GM19043 (cell line): ENCODE measurements around the gene USP8.

Source experiments
- ATAC-seq: cut with Tn5 transposase; IDR thresholded peaks from one replicate; pipeline ENCODE4 v1.9.1; 2021; ENCODE audit warnings: low read depth; ENCODE audit not compliant: unreplicated experiment

Gene USP8

DNA sequence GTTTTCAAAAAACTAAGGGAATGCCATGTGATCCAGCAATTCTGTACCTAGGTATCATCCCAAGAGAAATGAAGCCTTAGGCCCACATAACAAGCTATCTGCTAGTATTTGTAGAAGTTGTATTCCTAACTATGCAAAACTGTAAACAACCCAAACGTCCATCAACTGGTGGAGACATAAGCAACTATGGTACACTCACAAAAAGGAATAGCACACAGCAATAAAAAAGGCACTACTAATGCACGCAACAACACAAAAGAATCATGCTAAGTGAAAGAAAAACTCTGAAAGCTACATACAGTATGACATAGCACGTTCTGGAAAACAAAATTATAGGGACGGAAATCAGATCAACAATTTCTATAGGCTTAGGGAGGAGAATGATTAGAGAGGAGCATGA is 107.0 kb downstream of the USP8 start:
- ATAC-seq = no peak

DNA sequence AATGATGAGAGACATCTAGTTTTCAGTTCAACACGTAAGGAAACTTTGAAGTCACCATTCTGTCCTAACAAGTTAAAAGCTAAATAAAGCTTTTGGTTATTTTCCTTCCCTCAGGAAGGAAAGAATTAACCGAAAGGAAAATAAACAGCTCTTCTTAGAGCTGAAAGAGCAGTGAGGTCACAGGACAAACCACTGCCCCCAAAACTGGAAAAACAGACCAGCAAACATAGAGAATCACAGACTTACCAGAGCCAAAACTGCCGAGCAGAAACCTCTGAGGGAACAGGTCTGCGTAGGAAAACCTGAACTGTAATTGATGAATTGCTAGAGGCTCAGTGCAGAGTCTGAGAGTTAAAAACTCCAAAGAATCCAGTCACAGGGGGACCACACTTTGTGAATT is 107.6 kb downstream of the USP8 start:
- no peak for ATAC-seq

DNA sequence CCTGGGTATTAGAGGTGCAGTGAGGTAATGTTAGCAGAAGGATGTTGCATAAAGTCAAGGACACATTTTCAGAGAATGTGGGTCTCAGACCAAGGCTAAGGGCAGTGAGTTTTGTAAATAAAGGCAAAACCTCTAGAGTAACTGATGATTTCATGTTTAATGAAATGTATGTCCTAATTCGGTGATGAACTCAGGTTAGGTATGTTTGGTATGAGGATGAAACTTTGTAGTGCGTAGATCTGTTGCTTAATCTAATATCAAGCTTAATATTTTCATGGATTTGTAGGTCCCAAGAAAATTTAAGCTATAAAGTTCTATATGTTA is 118.6 kb downstream of the USP8 start:
- ATAC-seq = no peak

DNA sequence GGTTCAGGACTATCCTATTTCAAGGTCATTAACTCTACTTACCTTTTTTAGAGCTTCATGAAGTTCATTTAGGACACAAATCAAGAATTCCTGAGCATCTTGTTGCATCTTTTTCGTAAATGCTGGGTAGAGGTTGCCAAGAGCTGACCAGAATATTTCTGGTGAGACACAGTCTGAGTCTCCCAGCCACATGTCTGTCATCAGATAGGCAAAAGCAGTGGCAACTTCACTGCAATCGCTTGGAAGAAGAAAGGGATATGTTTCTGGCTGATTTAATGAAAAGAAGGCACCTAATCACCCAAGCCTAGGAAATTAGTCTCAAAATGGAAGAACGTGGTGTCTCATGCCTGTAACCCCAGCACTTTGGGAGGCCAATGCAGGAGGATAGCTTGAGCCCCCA is 119.4 kb downstream of the USP8 start:
- no peak for ATAC-seq

DNA sequence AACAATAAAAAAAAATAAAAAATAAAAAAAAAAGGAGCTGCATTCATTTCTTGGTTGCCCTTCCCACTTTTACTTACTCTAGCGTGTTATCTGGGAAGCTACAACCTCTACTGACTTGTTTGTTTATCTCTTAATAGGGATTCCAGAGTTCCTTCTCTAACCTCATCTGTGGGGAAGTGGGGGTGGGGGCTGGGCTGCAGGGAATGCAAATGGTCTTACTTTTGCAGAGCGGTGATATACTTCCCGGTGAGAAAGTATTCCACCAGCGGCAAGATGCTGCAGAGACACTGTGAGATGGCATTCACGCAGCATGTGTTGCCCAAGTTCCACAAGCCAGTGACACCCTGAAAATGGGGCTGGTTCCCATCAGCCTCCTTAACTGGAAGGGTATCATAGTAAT is 120.2 kb downstream of the USP8 start:
- no peak for ATAC-seq

DNA sequence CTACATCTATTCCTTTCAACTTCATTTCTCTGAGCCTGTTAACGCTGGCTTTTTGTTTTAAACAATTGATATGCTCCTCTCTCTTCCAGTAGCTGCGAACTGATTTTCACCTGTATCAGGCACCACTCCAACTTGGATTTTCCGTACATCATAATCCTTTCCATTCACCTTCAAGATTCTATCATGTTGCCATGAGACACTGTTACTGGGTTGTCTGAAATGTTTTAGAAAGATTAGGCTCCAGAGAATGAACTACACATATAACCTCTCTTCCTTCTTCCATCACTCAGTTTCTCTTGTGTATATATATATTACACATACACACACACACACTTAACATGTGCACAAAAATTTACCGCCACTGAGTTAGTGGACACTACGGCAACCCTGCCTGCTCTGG is 122.4 kb downstream of the USP8 start, which contains the start of gene USP50:
TSS of gene USP50 (minus strand) at position 101 of the 400 bp plus-strand sequence. CDS start 141 bp downstream, outside the sequence.
- no peak for ATAC-seq

DNA sequence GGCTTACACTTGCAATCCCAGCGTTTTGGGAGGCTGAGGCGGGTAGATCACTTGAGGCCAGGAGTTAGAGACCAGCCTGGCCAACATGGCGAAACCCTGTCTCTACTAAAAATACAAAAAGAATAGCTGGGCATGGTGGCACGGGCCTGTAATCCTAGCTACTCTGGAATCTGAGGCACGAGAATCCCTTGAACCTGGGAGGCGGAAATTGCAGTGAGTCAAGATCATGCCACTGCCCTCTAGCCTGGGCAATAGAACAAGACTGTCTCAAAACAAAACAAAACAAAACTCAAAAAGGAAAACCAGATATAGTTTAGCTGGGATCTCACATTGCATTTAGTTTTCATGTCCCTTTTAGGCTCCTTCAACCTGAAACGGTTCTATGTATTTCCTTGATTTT is 125.1 kb downstream of the USP8 start:
- no peak for ATAC-seq

DNA sequence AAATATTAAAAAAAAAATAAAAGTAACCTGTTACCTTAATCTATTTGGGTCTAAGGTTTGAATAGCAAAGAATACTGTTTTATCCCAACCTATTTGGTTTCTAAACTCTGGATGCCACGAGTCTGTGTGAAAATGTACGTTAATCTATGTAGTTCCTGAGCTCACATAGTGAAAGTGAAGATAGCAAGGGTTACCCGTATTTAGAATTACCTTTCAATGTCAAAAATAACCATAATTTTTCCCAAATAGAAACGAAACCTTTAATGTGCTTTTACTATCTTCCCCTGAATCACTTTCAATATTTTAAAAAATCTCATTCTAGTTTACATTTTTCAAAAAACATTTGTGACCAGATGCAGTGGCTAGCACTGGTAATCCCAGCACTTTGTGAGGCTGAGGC is 128.0 kb downstream of the USP8 start:
- ATAC-seq = no peak

DNA sequence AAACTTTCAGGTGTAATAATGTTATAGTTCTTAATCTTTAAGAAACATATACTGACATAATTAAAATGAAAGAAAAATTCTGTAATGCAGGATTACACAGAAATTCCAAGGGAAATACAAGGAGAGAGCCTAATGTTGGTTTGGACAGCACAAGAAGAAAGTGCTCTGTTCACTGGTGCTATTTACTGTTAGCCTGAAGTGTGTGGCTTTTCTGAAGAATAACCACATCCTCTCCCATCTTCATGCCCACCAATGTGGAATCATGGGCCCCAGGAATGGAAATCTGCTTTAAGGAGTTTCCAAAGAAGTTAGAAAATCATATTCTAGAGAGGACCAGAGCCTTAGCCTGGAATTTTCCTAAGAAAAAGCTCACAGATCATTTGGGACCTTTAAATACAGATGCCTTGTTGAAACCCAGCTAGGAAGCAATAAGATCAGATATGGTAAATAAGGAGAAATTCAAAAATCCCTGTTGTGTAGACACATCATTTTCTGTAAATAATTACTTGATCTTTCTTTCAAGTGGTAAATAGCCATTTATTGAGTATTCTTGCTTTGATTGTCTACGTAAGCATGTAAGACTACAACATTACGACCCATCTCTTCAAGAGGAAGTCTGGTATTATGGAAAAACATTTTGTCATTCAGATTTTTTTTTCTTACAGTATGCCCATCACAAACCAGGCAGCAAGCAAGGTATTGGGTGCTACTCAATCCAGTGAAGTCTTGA is 132.6 kb downstream of the USP8 start:
- ATAC-seq = no peak

DNA sequence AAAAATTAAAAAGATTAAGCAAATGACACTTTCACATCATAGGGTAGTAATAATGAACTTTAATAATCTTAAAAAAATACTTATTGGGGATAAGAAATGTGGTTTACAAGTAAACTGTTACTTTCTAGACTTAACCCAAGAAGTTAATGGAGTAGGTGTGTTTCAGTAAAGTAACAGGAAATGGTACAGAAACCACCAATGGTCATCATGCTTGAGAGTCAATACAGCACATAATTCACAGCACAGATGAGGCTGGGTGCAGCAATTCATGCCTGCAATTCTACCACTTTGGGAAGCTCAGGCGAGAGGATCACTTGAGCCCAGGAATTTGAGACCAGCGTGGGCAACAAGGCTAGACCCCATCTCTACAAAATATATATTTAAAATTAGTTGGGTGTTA is 133.8 kb downstream of the USP8 start:
- ATAC-seq = no peak

DNA sequence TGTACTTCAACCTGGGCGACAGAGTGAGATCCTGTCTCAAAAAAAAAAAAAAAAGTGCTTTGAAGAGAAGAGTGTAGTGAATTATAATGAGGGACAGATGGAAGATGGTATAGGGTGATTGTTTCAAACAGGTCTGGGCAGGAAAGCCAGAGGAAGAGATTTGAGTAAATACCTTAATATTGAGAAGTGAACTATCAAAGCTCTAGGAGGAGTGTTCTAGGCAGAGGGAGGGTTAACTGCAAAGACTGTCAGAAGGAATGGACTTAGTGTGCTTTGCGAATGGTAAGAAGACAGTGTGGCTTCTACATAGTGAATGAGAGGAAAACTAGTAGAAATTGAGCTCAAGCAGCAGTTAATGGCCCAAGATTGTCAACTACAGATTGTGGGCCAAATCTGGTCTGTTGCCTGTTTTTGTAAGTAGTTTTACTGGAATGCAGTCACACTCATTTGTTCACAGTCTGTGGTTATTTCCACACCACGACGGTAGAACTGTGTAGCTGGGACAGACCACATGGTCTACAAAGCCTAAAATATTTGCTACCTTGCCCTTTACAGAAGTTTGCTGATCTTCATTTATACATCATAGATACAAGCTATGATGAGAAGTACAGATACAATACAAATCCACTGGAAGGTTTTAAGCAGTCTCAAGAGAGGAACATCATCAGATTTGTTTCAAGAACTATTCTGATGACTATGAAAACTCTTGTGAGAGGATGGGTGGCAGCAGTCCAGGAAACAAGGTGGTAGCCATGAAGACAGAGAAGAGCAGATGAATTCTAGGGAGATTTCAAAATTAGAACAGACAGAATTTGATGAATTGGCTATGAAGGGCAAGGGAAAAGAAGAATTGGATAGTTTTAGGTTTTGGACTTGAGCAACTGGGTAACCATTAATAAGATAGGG is 138.8 kb downstream of the USP8 start:
- ATAC-seq = no peak

DNA sequence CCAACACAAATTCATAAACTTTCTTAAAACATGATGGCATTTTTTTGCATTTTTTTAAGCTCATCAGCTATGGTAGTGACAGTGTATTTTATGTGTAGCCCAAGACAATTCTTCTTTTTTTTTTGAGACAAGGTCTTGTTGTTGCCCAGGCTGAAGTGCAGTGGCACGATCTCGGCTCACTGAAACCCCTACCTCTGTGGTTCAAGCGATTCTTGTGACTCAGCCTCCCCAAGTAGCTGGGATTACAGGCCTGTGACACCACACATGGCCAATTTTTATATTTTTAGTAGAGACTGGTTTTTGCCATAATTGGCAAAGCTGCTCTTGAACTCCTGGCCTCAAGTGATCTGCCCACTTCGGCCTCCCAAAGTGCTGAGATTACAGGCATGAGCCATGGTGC is 139.6 kb downstream of the USP8 start:
- ATAC-seq = no peak
